Activated CD8-positive, alpha-beta memory T cell treated with anti-CD3 and anti-CD28 coated beads for 1 hour (primary cell): Measurements from ENCODE around the gene KRT86.

Experiments used
- DNase-seq, 2 donors: peaks; one replicate each; pipeline ENCODE4 v3.0.0-alpha.2; 2020; ENCODE audit warnings: low read depth in 1 of 2; ENCODE audit errors: extremely low read depth in 1 of 2

KRT86 gene

DNA sequence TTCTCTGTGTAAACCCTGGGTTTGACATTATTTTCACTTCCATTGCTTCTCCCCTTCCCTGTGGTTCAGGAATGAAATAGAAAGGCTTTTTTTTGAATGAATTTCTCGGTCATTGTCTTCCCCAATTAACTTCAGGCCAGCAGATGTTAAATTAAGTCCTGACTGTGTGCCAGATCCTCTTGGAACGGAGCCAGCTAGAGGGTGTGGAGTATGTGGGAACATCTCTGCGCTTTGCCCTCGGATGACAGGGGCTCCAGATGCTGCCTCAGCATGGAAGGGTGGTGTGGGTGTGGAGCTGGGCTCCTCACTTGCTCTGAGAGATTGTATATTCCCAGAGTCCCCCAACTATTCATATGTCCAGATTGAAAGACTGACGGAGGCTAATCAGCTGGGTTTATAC, 79.8 kb downstream of the KRT86 start:
- DNase-seq, result no peak

DNA sequence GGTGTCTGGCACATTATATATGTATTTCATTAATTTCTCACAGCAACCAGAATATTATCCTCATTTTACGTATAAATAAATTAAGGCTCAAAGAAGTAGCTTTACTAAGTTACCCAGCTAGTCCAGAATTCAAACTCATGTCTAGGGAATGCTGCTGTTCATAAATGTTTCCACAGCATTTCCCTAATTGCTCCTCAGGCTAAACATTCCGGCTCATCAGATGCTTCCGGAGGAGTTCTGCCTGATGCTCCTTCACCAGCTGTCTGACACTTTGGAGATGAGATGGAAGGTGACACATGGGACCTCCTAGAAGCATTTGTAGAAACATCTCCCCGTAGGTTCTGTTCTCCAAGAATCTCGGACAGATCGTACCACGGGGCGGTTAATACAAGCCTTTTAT, 80.7 kb downstream of the KRT86 start:
- DNase-seq, result no peak

DNA sequence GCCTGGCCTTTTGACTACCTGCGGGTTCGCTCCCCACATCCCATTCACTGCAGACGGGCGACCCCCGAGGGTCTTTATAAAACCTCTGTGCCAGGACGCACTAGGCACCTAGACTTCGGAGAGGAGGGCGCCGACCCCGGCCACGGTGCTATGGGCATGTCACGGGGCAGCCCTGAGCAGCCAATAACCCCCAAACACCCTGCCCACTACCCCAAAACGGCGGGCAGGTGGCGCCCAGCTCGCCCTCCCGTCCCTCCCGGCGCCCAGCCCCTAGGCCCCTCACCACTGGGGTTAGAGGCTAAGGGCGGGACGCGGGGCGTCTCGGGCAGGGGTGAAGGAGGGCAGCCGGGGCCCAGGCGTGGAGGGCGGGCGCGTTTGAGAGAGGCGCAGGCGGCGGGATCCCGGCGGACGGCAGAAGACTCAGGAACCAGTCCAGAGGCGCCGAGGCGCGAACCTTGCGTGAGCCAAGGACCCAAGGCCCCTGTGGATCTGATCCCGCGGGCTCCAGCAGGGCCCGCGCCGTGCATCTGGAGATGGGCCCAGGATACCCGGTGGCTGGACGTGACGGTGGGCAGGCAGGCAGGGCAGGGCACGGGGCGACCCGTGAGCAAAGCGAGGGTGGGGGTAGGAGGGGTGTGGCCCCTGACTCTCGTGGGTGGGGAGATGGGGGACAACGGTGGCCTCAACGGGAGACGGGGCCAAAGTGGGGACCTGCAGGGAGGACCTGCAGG, 81.8 kb downstream of the KRT86 start:
- DNase-seq, result no peak

DNA sequence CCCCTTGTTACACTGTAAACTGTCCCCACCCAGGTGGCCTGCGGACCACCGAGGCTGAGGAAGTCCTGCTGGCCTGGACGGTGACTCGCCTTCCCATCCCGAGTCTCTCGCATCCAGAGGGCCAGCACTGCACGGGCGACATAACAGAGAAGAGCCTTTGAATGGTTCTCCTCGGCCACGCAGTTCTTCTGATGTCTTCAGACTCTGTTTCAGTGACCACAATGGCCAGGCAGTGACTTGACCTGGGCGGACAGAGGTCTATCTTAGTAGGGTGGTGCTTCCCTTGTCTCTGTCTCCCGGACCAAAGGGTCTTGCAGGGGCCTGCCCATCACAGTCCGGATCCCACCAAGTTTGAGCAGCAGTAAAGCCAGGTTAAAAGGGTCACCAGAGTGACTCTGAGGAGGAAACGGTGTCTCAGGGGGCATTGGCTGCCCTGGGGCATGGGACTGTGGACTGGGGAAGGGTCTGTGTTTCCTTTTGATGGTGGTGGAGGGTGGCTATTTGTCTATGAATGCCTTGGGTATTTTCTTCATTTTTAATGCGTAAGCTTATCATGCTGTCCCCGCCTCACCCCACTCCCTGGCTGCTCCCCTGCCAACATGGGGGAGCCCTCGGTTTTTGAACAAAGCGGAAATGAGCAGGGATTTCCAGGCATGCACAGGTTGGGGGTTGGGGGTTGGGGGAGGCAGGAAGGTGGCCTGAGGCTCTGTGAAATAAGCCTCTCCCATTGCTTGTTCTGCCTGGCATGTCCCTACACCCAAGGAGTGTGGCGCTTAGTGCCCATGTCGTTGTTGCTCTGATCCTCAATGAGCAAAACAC, 82.5 kb downstream of the KRT86 start:
- no peak for DNase-seq
